Keratinocyte (primary cell): Measurements from ENCODE around the gene ATRNL1. TPM values are rescaled to one million over a fixed set of nuclear protein-coding genes. Genes with fewer than 3 reads are reported as not detected.

ENCODE experiments used
- DNase-seq: peaks from one replicate; pipeline ENCODE4 v3.0.0-alpha.2; 2011; ENCODE audit warnings: low read depth, missing footprints, low spot score
- FAIRE-seq: peaks from 2 replicates; lab custom pipeline; 2011; peaks lifted over from hg19 to GRCh38; lab: Jason Lieb, UNC
- H2AFZ ChIP-seq: 2 replicates; pipeline ENCODE4 v1.6.0; 2012; ENCODE audit warnings: low read length, control low read depth, inconsistent platforms; ENCODE audit not compliant: control insufficient read depth
- H3K27ac ChIP-seq: 2 replicates; pipeline ENCODE4 v1.5.1; 2011; ENCODE audit warnings: low read length; ENCODE audit not compliant: control insufficient read depth, insufficient read depth
- H3K27me3 ChIP-seq: 3 replicates; pipeline ENCODE4 v1.6.0; 2011; ENCODE audit warnings: low read length; ENCODE audit not compliant: control insufficient read depth, insufficient read depth; ENCODE audit errors: extremely low read depth
- H3K36me3 ChIP-seq, 2 experiments: 2 replicates in 1 of 2; 3 replicates in 1 of 2; pipeline ENCODE4 v1.5.1; 2011; ENCODE audit warnings: low read length in 2 of 2, mild to moderate bottlenecking in 1 of 2; ENCODE audit not compliant: control insufficient read depth in 2 of 2, insufficient read depth in 2 of 2; ENCODE audit errors: extremely low read depth in 1 of 2
- H3K4me1 ChIP-seq: 3 replicates; pipeline ENCODE4 v1.5.1; 2011; ENCODE audit warnings: low read length; ENCODE audit not compliant: control insufficient read depth, insufficient read depth; ENCODE audit errors: extremely low read depth
- H3K4me2 ChIP-seq: 3 replicates; pipeline ENCODE4 v1.6.0; 2011; ENCODE audit warnings: low read depth, low read length; ENCODE audit not compliant: control insufficient read depth, insufficient read depth; ENCODE audit errors: extremely low read depth
- H3K4me3 ChIP-seq, 3 experiments: fragments of 200-600 bp in 1 of 3; sonication (generic) in 1 of 3; 2 replicates in 2 of 3; 3 replicates in 1 of 3; pipeline ENCODE4 v1.5.1; 2011 to 2016; ENCODE audit warnings: low read length in 3 of 3, mild to moderate bottlenecking in 3 of 3, control low read depth in 2 of 3, inconsistent platforms in 1 of 3, low read depth in 1 of 3, mixed read lengths in 1 of 3, mixed run types in 1 of 3, moderate library complexity in 1 of 3; ENCODE audit not compliant: control insufficient read depth in 2 of 3, insufficient read depth in 2 of 3; ENCODE audit errors: extremely low read depth in 1 of 3
- H3K79me2 ChIP-seq: 2 replicates; pipeline ENCODE4 v1.6.0; 2012; ENCODE audit warnings: low read length; ENCODE audit not compliant: control insufficient read depth, insufficient read depth
- H3K9ac ChIP-seq: 3 replicates; pipeline ENCODE4 v1.6.0; 2011; ENCODE audit warnings: low read length; ENCODE audit not compliant: control insufficient read depth, insufficient read depth; ENCODE audit errors: extremely low read depth
- H3K9me1 ChIP-seq: 3 replicates; pipeline ENCODE4 v1.6.0; 2011; ENCODE audit warnings: low read length; ENCODE audit not compliant: control insufficient read depth, insufficient read depth; ENCODE audit errors: extremely low read depth
- H3K9me3 ChIP-seq: 2 replicates; pipeline ENCODE4 v1.5.1; 2012; ENCODE audit warnings: low read depth, low read length; ENCODE audit not compliant: control insufficient read depth
- H4K20me1 ChIP-seq: 3 replicates; pipeline ENCODE4 v1.6.0; 2011; ENCODE audit warnings: low read length; ENCODE audit not compliant: control insufficient read depth, insufficient read depth; ENCODE audit errors: extremely low read depth
- CTCF ChIP-seq, 3 experiments: IDR thresholded peaks in 1 of 3; conservative IDR thresholded peaks in 1 of 3; optimal IDR thresholded peaks in 1 of 3; 2 replicates in 2 of 3; 3 replicates in 1 of 3; pipeline versions ENCODE3 to v1.5.1; 2011; ENCODE audit warnings: low read length in 3 of 3, mild to moderate bottlenecking in 3 of 3, moderate library complexity in 2 of 3, control low read depth in 1 of 3, inconsistent platforms in 1 of 3; ENCODE audit not compliant: insufficient read depth in 2 of 3; ENCODE audit errors: extremely low read depth in 1 of 3
- EZH2 ChIP-seq: IDR thresholded peaks from one replicate; pipeline ENCODE4 v1.6.1; 2012; ENCODE audit warnings: inconsistent platforms, mild to moderate bottlenecking, low read length, moderate library complexity
- dilution Hi-C: fragments of 300-500 bp; cut with MboI; formaldehyde crosslinking; loops from one replicate; pipeline ENCODE4 v1.7.0; 2020; ENCODE audit warnings: low sequenced_read_pairs; ENCODE audit not compliant: extremely low pct_ligation_motif_present
- polyA plus RNA-seq, 5 experiments: library from polyadenylated mRNA; depleted of rRNA in 3 of 5; stranded (reverse) in 3 of 5; stranded (forward) in 1 of 5; unstranded in 1 of 5; fragments of >200 nt; gene quantifications; 1 replicate in 1 of 5; 2 replicates in 3 of 5; 3 replicates in 1 of 5; pipeline versions ENCODE4 v1.2.1 to v1.2.3, GENCODE V29; 2011 to 2012; ENCODE audit warnings: missing spikeins in 2 of 5, low read depth in 1 of 5, low replicate concordance in 1 of 5

The ATRNL1 gene
- polyA plus RNA-seq, 1 donor (not counting 4 experiments of a cell fraction or from before 2014, with no cell fraction given): 0.07 TPM

GRCh38 chr10:115706488-115707076, 613.4 kb downstream of the ATRNL1 start:
- H4K20me1 ChIP-seq: no peaks in the 10 kb centered on the region
- dilution Hi-C loops: no loop called here
- no peaks in the 10 kb centered on the region for H3K27me3 ChIP-seq
- H3K4me1 ChIP-seq: no peaks in the 10 kb centered on the region
- no peaks in the 10 kb centered on the region for H3K79me2 ChIP-seq
- H3K9ac ChIP-seq: no peak overlapping the region
- no peaks in the 10 kb centered on the region for H3K36me3 ChIP-seq
- TF ChIP-seq EZH2 (no peak), CTCF (optimal IDR thresholded peaks at IDR 0.05 in 1 of 3, IDR thresholded peaks at IDR 0.05 in 1 of 3, conservative IDR thresholded peaks at IDR 0.05 in 1 of 3; ENCODE audit: extremely low read depth in 1 of 3, insufficient read depth in 2 of 3, low read length in 3 of 3) (peak in 2 of 3 experiments; percentile 34 to 48)
- H3K27ac ChIP-seq: no peak overlapping the region
- H3K4me2 ChIP-seq: no peak overlapping the region
- no peak overlapping the region for H3K4me3 ChIP-seq
- DNase-seq: no peak
- no peaks in the 10 kb centered on the region for H3K9me1 ChIP-seq
- no peaks in the 10 kb centered on the region for H3K9me3 ChIP-seq
- no peak overlapping the region for H2AFZ ChIP-seq
- peak; percentile 26 for FAIRE-seq

- no peak for FAIRE-seq
Observed at GRCh38 chr10:115710136-115710535, 617.0 kb downstream of the ATRNL1 start.

More at GRCh38 chr10:115710136-115710535, 617.0 kb downstream of the ATRNL1 start:
- Histone ChIP-seq H3K9me3 (no peaks in the 10 kb centered on the region), H3K4me2 (no peak overlapping the region), H3K4me3 (no peak overlapping the region), H3K4me1 (no peaks in the 10 kb centered on the region), H3K9me1 (no peaks in the 10 kb centered on the region), H4K20me1 (no peaks in the 10 kb centered on the region), H3K27ac (no peak overlapping the region), H3K9ac (no peak overlapping the region), H2AFZ (no peak overlapping the region), H3K79me2 (no peaks in the 10 kb centered on the region), H3K27me3 (no peaks in the 10 kb centered on the region), H3K36me3 (no peaks in the 10 kb centered on the region)
- TF ChIP-seq EZH2 (no peak), CTCF (optimal IDR thresholded peaks at IDR 0.05 in 1 of 3, IDR thresholded peaks at IDR 0.05 in 1 of 3, conservative IDR thresholded peaks at IDR 0.05 in 1 of 3; ENCODE audit: extremely low read depth in 1 of 3, insufficient read depth in 2 of 3, low read length in 3 of 3) (no peak)
- DNase-seq: no peak
- dilution Hi-C loops: no loop called here
